OCI-LY7 (cell line): ENCODE data around the gene EDEM3. TPM values are rescaled to one million over a fixed set of nuclear protein-coding genes. Genes with fewer than 3 reads are reported as not detected.

Source experiments
- BruUV-seq: library from RNA; stranded (reverse); fragments of 400-500 nt; replicated peaks from 2 replicates; lab custom pipeline; 2021; lab: Mats Ljungman, UMichigan
- CTCF ChIA-PET: fragments of 300-600 bp; sonication (Branson Sonifier 250); formaldehyde crosslinking; loops from one replicate; lab custom pipeline; 2022; ENCODE audit warnings: antibody characterized with exemption; ENCODE audit not compliant: unreplicated experiment; lab: Charles Lee
- POLR2A ChIA-PET: fragments of 300-600 bp; sonication (Branson Sonifier 250); formaldehyde crosslinking; loops from one replicate; lab custom pipeline; 2022; ENCODE audit warnings: antibody characterized with exemption; lab: Charles Lee
- DNase-seq: peaks from one replicate; pipeline ENCODE4 v3.0.0-alpha.2; 2015; ENCODE audit warnings: low spot score
- H2AFZ ChIP-seq: fragments of 200-600 bp; sonication (generic), shearing (Covaris generic); 2 replicates; pipeline ENCODE4 v1.6.1; 2014; ENCODE audit warnings: mild to moderate bottlenecking, antibody characterized with exemption, low read length, moderate library complexity
- H3K27ac ChIP-seq: fragments of 200-600 bp; sonication (generic); 2 replicates; pipeline ENCODE4 v1.5.1; 2014; ENCODE audit warnings: mixed run types, low read depth, mild to moderate bottlenecking, moderate library complexity, low read length, inconsistent platforms; ENCODE audit not compliant: poor library complexity, severe bottlenecking
- H3K36me3 ChIP-seq: fragments of 200-600 bp; sonication (generic); 2 replicates; pipeline ENCODE4 v1.6.1; 2014; ENCODE audit warnings: mild to moderate bottlenecking, antibody characterized with exemption, low read length, moderate library complexity, mixed read lengths; ENCODE audit not compliant: insufficient read depth
- H3K4me1 ChIP-seq: fragments of 200-600 bp; sonication (generic); 2 replicates; pipeline ENCODE4 v1.5.1; 2014; ENCODE audit warnings: mild to moderate bottlenecking, low read length; ENCODE audit not compliant: insufficient read depth, poor library complexity, severe bottlenecking
- H3K4me2 ChIP-seq: fragments of 200-600 bp; sonication (generic); 2 replicates; pipeline ENCODE4 v1.6.1; 2014; ENCODE audit warnings: mild to moderate bottlenecking, low read length
- H3K4me3 ChIP-seq: fragments of 200-600 bp; sonication (generic); 2 replicates; pipeline ENCODE4 v1.5.1; 2014; ENCODE audit warnings: mild to moderate bottlenecking, low read depth, low read length; ENCODE audit not compliant: poor library complexity, severe bottlenecking
- H3K79me2 ChIP-seq: fragments of 200-600 bp; sonication (generic); 2 replicates; pipeline ENCODE4 v1.6.1; 2016; ENCODE audit warnings: low read depth, mild to moderate bottlenecking, low read length, moderate library complexity, mixed read lengths; ENCODE audit not compliant: insufficient read depth
- H3K9me2 ChIP-seq: fragments of 200-600 bp; sonication (generic); 2 replicates; pipeline ENCODE4 v1.6.1; 2016; ENCODE audit warnings: mild to moderate bottlenecking, low read length, mixed read lengths; ENCODE audit not compliant: insufficient read depth
- H3K9me3 ChIP-seq: fragments of 200-600 bp; sonication (generic); 2 replicates; pipeline ENCODE4 v1.6.1; 2014; ENCODE audit warnings: mild to moderate bottlenecking, mixed run types, low read length, mixed read lengths
- H4K20me1 ChIP-seq: fragments of 200-600 bp; sonication (generic); 2 replicates; pipeline ENCODE4 v1.6.1; 2014; ENCODE audit warnings: mild to moderate bottlenecking, antibody characterized with exemption, low read length, moderate library complexity, mixed read lengths; ENCODE audit not compliant: insufficient read depth
- CTCF ChIP-seq: fragments of 200-600 bp; sonication (generic); conservative IDR thresholded peaks from 2 replicates; pipeline ENCODE4 v1.5.1; 2014; ENCODE audit warnings: mild to moderate bottlenecking, antibody characterized with exemption, low read length, moderate library complexity, mixed read lengths
- EZH2phosphoT487 ChIP-seq: fragments of 200-600 bp; sonication (generic); IDR thresholded peaks from 2 replicates; pipeline ENCODE4 v1.6.1; 2018; ENCODE audit warnings: low read depth, borderline replicate concordance, mild to moderate bottlenecking, mixed run types, antibody characterized with exemption, low read length, moderate library complexity, mixed read lengths
- intact Hi-C: fragments of 100-400 bp; cut with micrococcal nuclease; formaldehyde crosslinking; loops from one replicate; pipeline ENCODE4 v1.10.0; 2022; ENCODE audit not compliant: unreplicated experiment
- total RNA-seq, 2 experiments: library from RNA; depleted of rRNA in 1 of 2; stranded (reverse); fragments of >200 nt in 1 of 2; shearing (Covaris generic) in 1 of 2; gene quantifications; 2 replicates each; pipeline ENCODE4 v1.2.3, GENCODE V29; 2014 to 2022

Gene EDEM3
- total RNA-seq, 2 experiments from 2014 or later, result 19.5 to 27.4 TPM

GRCh38 chr1:184660462-184661191 is 94.0 kb downstream of the EDEM3 start:
- no peaks in the 10 kb centered on the region for H3K4me1 ChIP-seq
- H3K27ac ChIP-seq, result no peak overlapping the region
- H3K4me2 ChIP-seq, result no peak overlapping the region
- no peaks in the 10 kb centered on the region for H3K9me3 ChIP-seq
- H3K36me3 ChIP-seq, result no peaks in the 10 kb centered on the region
- no peaks in the 10 kb centered on the region for H4K20me1 ChIP-seq
- DNase-seq, result no peak
- ChIA-PET POLR2A (interaction anchor here (0.8 to 1.2 kb wide), 3 partner anchors 9 to 1328 kb away, joined by 3 to 4 read pairs (median 3); no protein-coding TSS in a partner anchor), CTCF (interaction anchor here (0.6 kb wide), 1 partner anchor 740 kb away, joined by 3 read pairs; no protein-coding TSS in a partner anchor)
- TF ChIP-seq CTCF, result no peak
- no peak for TF ChIP-seq EZH2phosphoT487
- no peak overlapping the region for H3K4me3 ChIP-seq
- no peak overlapping the region for H2AFZ ChIP-seq
- H3K79me2 ChIP-seq, result no peaks in the 10 kb centered on the region
- no peaks in the 10 kb centered on the region for H3K9me2 ChIP-seq
- BruUV-seq, result no TSS peak
- intact Hi-C loops, result no loop called here

DNA sequence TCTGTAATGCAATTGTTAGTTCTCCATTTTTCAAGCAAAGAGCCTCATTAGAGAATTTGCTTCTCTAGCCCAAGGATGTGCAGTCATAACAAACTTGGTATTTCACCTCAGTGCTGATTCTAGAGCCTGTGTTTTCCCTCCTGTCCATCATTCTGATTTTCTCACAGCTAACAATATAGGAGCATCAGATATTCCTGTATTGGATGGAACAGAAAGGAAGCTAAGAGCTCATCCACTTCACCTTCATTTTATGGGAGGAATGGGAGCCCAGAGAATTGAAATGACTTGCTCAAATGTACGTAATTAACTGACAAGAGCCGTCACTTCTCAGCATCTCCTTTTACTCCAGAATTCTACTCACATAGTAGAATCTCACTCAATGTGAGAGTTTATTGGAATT is 96.6 kb downstream of the EDEM3 start:
- no peak overlapping the region for H3K27ac ChIP-seq
- no peak for DNase-seq
- H3K9me3 ChIP-seq, result no peaks in the 10 kb centered on the region
- intact Hi-C loops, result no loop called here
- POLR2A ChIA-PET, result no interaction called here
- no peaks in the 10 kb centered on the region for H3K79me2 ChIP-seq
- no TSS peak for BruUV-seq
- H3K36me3 ChIP-seq, result no peaks in the 10 kb centered on the region
- H3K4me3 ChIP-seq, result no peak overlapping the region
- H2AFZ ChIP-seq, result no peak overlapping the region
- no peaks in the 10 kb centered on the region for H3K9me2 ChIP-seq
- H3K4me1 ChIP-seq, result no peaks in the 10 kb centered on the region
- no peak overlapping the region for H3K4me2 ChIP-seq
- no peaks in the 10 kb centered on the region for H4K20me1 ChIP-seq
- TF ChIP-seq CTCF (no peak), EZH2phosphoT487 (no peak)
- CTCF ChIA-PET, result no interaction called here

- TF ChIP-seq CTCF, result no peak
- TF ChIP-seq EZH2phosphoT487, result no peak
- H3K9me3 ChIP-seq, result no peaks in the 10 kb centered on the region
- H3K79me2 ChIP-seq, result no peaks in the 10 kb centered on the region
- no peak overlapping the region for H3K27ac ChIP-seq
- BruUV-seq, result no TSS peak
- H3K9me2 ChIP-seq, result no peaks in the 10 kb centered on the region
- H2AFZ ChIP-seq, result no peak overlapping the region
- no peaks in the 10 kb centered on the region for H3K36me3 ChIP-seq
- CTCF ChIA-PET, result no interaction called here
- no peak for DNase-seq
- POLR2A ChIA-PET, result interaction anchor here (0.7 kb wide), 1 partner anchor 14 kb away, joined by 6 read pairs; no protein-coding TSS in a partner anchor
- no peaks in the 10 kb centered on the region for H4K20me1 ChIP-seq
- H3K4me3 ChIP-seq, result no peak overlapping the region
- H3K4me1 ChIP-seq, result no peaks in the 10 kb centered on the region
- H3K4me2 ChIP-seq, result no peak overlapping the region
- intact Hi-C loops, result no loop called here
These were observed 98.4 kb downstream of the EDEM3 start for GRCh38 chr1:184656221-184656620.
